GM12878 (cell line): Measurements from ENCODE around the gene TRIM72. TPM values are rescaled to one million over a fixed set of nuclear protein-coding genes. Genes with fewer than 3 reads are reported as not detected.
A peak's percentile ranks its signal among the peaks of the same experiment; 100 is the strongest.

Source experiments
- ATAC-seq: fragments of 200-7000 bp; cut with Tn5 transposase; 3 replicates; pipeline ENCODE4 v1.9.1; 2020; ENCODE audit warnings: mild to moderate bottlenecking, moderate library complexity
- BruUV-seq: library from RNA; stranded (reverse); fragments of 400-500 nt; replicated peaks from 2 replicates; lab custom pipeline; 2021; lab: Mats Ljungman, UMichigan
- CTCF ChIA-PET: fragments of 300-600 bp; sonication (Branson Sonifier 250); formaldehyde crosslinking; extraction: SDS; loops from one replicate; lab custom pipeline; 2021; ENCODE audit warnings: inconsistent platforms; lab: Yijun Ruan, JAX
- POLR2A ChIA-PET: fragments of 350-600 bp; formaldehyde crosslinking; extraction: SDS; loops from one replicate; lab custom pipeline; 2021; ENCODE audit warnings: inconsistent platforms; lab: Charles Lee
- RAD21 ChIA-PET: fragments of 300-600 bp; sonication (Branson Sonifier 250); formaldehyde crosslinking; loops from one replicate; lab custom pipeline; 2023; ENCODE audit warnings: antibody characterized with exemption; ENCODE audit not compliant: unreplicated experiment; lab: Charles Lee
- SMC1A ChIA-PET: fragments of 300-600 bp; sonication (Branson Sonifier 250); formaldehyde crosslinking; loops from one replicate; lab custom pipeline; 2023; ENCODE audit not compliant: unreplicated experiment, uncharacterized antibody; lab: Charles Lee
- DNase-seq: peaks from one replicate; pipeline ENCODE4 v3.0.0-alpha.2; 2011; ENCODE audit warnings: low read depth, low spot score
- FAIRE-seq: peaks from 3 replicates; lab custom pipeline; 2011; peaks lifted over from hg19 to GRCh38; lab: Jason Lieb, UNC
- H2AFZ ChIP-seq: 2 replicates; pipeline ENCODE4 v1.6.0; 2011; ENCODE audit warnings: low read depth, low read length, control low read depth; ENCODE audit not compliant: control insufficient read depth
- H3K27ac ChIP-seq: 2 replicates; pipeline ENCODE4 v1.5.1; 2011; ENCODE audit warnings: control low read depth; ENCODE audit not compliant: control insufficient read depth, insufficient read depth
- H3K27me3 ChIP-seq, 2 experiments: replicated peaks in 1 of 2; 2 replicates each; pipeline versions ENCODE4 v1.6.0 to v1.6.1; 2011; ENCODE audit warnings: low read length in 1 of 2; ENCODE audit not compliant: control insufficient read depth in 2 of 2, insufficient read depth in 2 of 2
- H3K36me3 ChIP-seq, 2 experiments: 2 replicates each; pipeline ENCODE4 v1.5.1; 2011; ENCODE audit warnings: low read length in 1 of 2; ENCODE audit not compliant: control insufficient read depth in 2 of 2, insufficient read depth in 2 of 2
- H3K4me1 ChIP-seq: 2 replicates; pipeline ENCODE4 v1.6.1; 2011; ENCODE audit warnings: mild to moderate bottlenecking, low read length, moderate library complexity, mixed read lengths; ENCODE audit not compliant: control insufficient read depth, insufficient read depth
- H3K4me2 ChIP-seq: 2 replicates; pipeline ENCODE4 v1.6.0; 2011; ENCODE audit warnings: control low read depth; ENCODE audit not compliant: control insufficient read depth, insufficient read depth
- H3K4me3 ChIP-seq: fragments of 200-600 bp; sonication (generic); 2 replicates; pipeline ENCODE4 v1.5.1; 2016
- H3K79me2 ChIP-seq: 2 replicates; pipeline ENCODE4 v1.6.0; 2011; ENCODE audit warnings: low read length; ENCODE audit not compliant: control insufficient read depth, insufficient read depth
- H3K9ac ChIP-seq: 2 replicates; pipeline ENCODE4 v1.8.0; 2011; ENCODE audit warnings: low read length, control low read depth, mixed read lengths; ENCODE audit not compliant: control insufficient read depth, insufficient read depth
- H3K9me3 ChIP-seq: replicated peaks from 3 replicates; pipeline ENCODE4 v1.5.1; 2011; ENCODE audit warnings: mild to moderate bottlenecking, low read length; ENCODE audit not compliant: control insufficient read depth, insufficient read depth
- H4K20me1 ChIP-seq: 2 replicates; pipeline ENCODE4 v1.6.0; 2011; ENCODE audit not compliant: control insufficient read depth, insufficient read depth
- MEF2A ChIP-seq: IDR thresholded peaks from 2 replicates; pipeline ENCODE4 v1.6.1; 2011; ENCODE audit warnings: low read depth, mild to moderate bottlenecking, low read length, moderate library complexity; ENCODE audit not compliant: insufficient read depth
- MTA2 ChIP-seq: fragments of 450-650 bp; IDR thresholded peaks from 2 replicates; pipeline ENCODE4 v1.6.1; 2016; ENCODE audit warnings: low read depth, mild to moderate bottlenecking, moderate library complexity
- POLR2A ChIP-seq: IDR thresholded peaks from 2 replicates; pipeline ENCODE4 v1.6.1; 2011; ENCODE audit warnings: low read depth, mild to moderate bottlenecking, low read length
- POLR2AphosphoS2 ChIP-seq: IDR thresholded peaks from 2 replicates; pipeline ENCODE4 v1.6.1; 2011; ENCODE audit warnings: low read depth, mild to moderate bottlenecking, low read length, improper control_type of control experiment, moderate library complexity
- POLR2AphosphoS5 ChIP-seq: IDR thresholded peaks from 2 replicates; pipeline ENCODE4 v1.6.1; 2011; ENCODE audit warnings: mild to moderate bottlenecking, low read length, inconsistent platforms
- RFX5 ChIP-seq: IDR thresholded peaks from 2 replicates; pipeline ENCODE4 v1.6.1; 2011; ENCODE audit warnings: low read depth, low read length, improper control_type of control experiment
- STAT1 ChIP-seq: fragments of 450-650 bp; conservative IDR thresholded peaks from 2 replicates; pipeline ENCODE4 v1.6.1; 2014; ENCODE audit warnings: antibody characterized with exemption, mild to moderate bottlenecking
- ZBED1 ChIP-seq: IDR thresholded peaks from 2 replicates; pipeline ENCODE4 v1.6.1; 2016; ENCODE audit warnings: borderline replicate concordance
- WGBS: methylation state at CpG from one replicate; pipeline ENCODE4 v1.1.6; 2016; ENCODE audit warnings: low lambda C conversion rate; ENCODE audit not compliant: insufficient replicate concordance, insufficient coverage; ENCODE audit errors: missing lambda C conversion rate; 5-methylcytosine and 5-hydroxymethylcytosine counted together
- in situ Hi-C: fragments of 300-500 bp; cut with MboI; formaldehyde crosslinking; loops from 9 replicates; pipeline ENCODE4 v1.14.3; 2018; ENCODE audit warnings: mixed read lengths
- intact Hi-C: fragments of 100-400 bp; cut with micrococcal nuclease; formaldehyde crosslinking; loops from one replicate; pipeline ENCODE4 v1.14.2; 2022; ENCODE audit not compliant: unreplicated experiment
- polyA plus RNA-seq, 11 experiments: library from polyadenylated mRNA; depleted of rRNA in 4 of 11; unstranded in 6 of 11; stranded (reverse) in 5 of 11; fragments of >200 nt; fragmentation: Nextera tagmentation in 4 of 11; fragmentation: Illumina TruSeq in 1 of 11; extraction: Ambion mirVana in 4 of 11; extraction: Trizol in 1 of 11; gene quantifications; 1 replicate in 1 of 11; 2 replicates in 10 of 11; pipeline versions ENCODE4 v1.2.1 to v1.2.3, GENCODE V29; 2011 to 2016; ENCODE audit warnings: inconsistent platforms in 2 of 11, missing spikeins in 2 of 11, low read depth in 1 of 11
- total RNA-seq, 4 experiments: library from RNA; depleted of rRNA in 3 of 4; stranded (reverse); fragments of >200 nt in 3 of 4; fragmentation: Illumina TruSeq in 1 of 4; extraction: Trizol in 1 of 4; gene quantifications; 2 replicates each; pipeline versions ENCODE4 v1.2.1 to v1.2.3, GENCODE V29; 2013 to 2021

The TRIM72 gene
- total and polyA plus RNA-seq, 10 of the 15 experiments (the other 5 are each of a cell fraction or from before 2014, with no cell fraction given), result 0.03 to 1.2 (median 0.23) TPM; not detected in 1

GRCh38 chr16:31198207-31198882, 15.6 kb upstream of the TRIM72 start:
- no peaks in the 10 kb centered on the region for H3K9me3 ChIP-seq
- DNase-seq, result no peak
- no peak overlapping the region for H3K27ac ChIP-seq
- peaks cover 16% of the 10 kb centered on the region for H3K4me1 ChIP-seq
- TF ChIP-seq POLR2AphosphoS5, result peak; percentile 43
- TF ChIP-seq RFX5, result no peak
- peak; percentile 42; the same call in 1 of the 2 replicates for TF ChIP-seq POLR2AphosphoS2
- TF ChIP-seq MTA2, result no peak
- TF ChIP-seq ZBED1, result 0 out of 2 replicates have a peak, but pooled peaks have one; percentile 18
- no peak for TF ChIP-seq MEF2A
- peak; percentile 61 for TF ChIP-seq POLR2A
- no peak for TF ChIP-seq STAT1
- ChIA-PET SMC1A (interaction anchor here (0.6 to 1.1 kb wide), 6 partner anchors 9 to 135 kb away, joined by 3 to 4 read pairs (median 3); partner anchors contain the start of gene FUS), RAD21 (no interaction called here), CTCF (interaction anchor here (0.7 to 1.7 kb wide), 7 partner anchors 10 to 257 kb away, joined by 3 to 5 read pairs (median 3); no protein-coding TSS in a partner anchor), POLR2A (interaction anchor here (0.6 to 1.9 kb wide), 4 partner anchors 10 to 140 kb away, joined by 3 to 10 read pairs (median 4); no protein-coding TSS in a partner anchor)
- no peak for ATAC-seq
- H4K20me1 ChIP-seq, result no peaks in the 10 kb centered on the region
- intact Hi-C loops (no loop called here), in situ Hi-C loops (no loop called here)
- H3K4me2 ChIP-seq, result no peak overlapping the region
- H2AFZ ChIP-seq, result no peak overlapping the region
- peaks cover 3% of the 10 kb centered on the region; the same call in 1 of the 2 replicates for H3K79me2 ChIP-seq
- peaks cover 10 to 23% of the 10 kb centered on the region in 2 experiments for H3K36me3 ChIP-seq
- no peak overlapping the region for H3K4me3 ChIP-seq
- no peaks in the 10 kb centered on the region for H3K27me3 ChIP-seq
- WGBS, result 63% methylated on average over 7 of the region's 7 CpGs
- no TSS peak for BruUV-seq
- no peak overlapping the region for H3K9ac ChIP-seq
- FAIRE-seq, result no peak
